ENCODE results near the gene ELMOD1.
A peak's percentile ranks its signal among the peaks of the same experiment; 100 is the strongest.

ELMOD1 gene

GRCh38 chr11:107587306-107587979, 3.5 kb upstream of the ELMOD1 start:
- DNase-seq: no peak

DNA sequence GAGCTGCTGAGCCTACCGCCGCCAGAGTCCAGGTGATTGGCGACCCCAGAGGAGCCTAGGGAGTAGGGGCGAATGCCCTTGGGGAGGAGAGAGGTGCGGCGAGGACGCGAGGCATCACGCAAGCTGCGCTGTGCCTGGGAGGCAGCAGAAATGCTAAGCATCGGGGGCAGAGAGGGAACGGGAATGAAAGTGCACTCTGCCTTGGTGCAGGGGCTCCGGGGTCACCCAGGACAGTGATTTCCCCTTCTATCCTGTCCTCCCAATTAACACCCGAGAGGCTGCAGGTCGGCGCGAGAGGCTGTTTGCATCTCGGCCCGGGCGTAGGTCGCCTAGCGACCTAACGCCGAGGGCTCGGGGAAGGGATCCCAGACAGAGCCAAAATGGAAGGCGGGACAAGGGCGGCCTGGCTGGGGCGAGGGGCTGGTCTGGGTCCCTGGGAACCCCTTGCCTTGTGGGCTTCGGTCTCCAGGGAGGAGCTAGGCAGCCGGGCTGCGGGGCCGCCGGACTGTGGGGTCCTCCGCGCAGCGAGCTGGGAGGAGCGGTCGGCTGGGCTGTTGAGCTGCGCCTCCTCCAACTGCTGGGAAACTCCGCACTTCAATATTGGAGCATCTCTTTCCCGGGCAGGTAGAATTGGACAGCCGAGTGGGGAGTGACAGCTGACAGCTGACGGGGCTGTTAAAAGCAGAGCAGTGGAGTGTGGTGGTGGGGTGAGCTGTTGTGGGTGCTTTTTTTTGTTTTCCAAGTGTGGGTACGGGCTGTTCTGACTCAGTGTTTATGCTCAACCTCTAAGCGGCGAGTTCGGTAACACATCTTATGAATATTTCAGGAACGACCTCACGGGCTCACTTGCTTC, 657 bp downstream of the ELMOD1 start:
- peak; percentile 71 for DNase-seq

DNA sequence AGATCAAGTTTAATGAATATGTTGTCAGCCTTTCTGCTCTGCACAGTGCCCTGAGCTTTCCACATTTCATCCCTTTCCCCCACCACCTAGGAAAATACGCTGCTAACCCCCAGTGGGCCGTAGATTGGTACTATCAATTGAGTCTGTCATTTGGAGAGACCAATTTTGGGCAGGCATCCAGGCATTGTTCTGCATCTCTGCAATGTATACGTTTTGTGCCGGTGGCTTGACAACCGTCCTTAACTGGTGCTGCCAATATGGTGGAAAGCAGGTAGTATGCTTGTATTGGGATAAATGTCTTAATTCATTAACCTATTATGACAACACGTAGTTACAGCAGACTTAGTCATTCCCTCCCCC, 1.3 kb downstream of the ELMOD1 start:
- DNase-seq: no peak

- DNase-seq: no peak
Measured at GRCh38 chr11:107592813-107593212, 1.9 kb downstream of the ELMOD1 start.

GRCh38 chr11:107593951-107594350, 3.0 kb downstream of the ELMOD1 start:
- no peak for DNase-seq

- no peak for DNase-seq
Measured at GRCh38 chr11:107594736-107595135, 3.8 kb downstream of the ELMOD1 start.

GRCh38 chr11:107598225-107599139, 7.5 kb downstream of the ELMOD1 start:
- DNase-seq: no peak

DNA sequence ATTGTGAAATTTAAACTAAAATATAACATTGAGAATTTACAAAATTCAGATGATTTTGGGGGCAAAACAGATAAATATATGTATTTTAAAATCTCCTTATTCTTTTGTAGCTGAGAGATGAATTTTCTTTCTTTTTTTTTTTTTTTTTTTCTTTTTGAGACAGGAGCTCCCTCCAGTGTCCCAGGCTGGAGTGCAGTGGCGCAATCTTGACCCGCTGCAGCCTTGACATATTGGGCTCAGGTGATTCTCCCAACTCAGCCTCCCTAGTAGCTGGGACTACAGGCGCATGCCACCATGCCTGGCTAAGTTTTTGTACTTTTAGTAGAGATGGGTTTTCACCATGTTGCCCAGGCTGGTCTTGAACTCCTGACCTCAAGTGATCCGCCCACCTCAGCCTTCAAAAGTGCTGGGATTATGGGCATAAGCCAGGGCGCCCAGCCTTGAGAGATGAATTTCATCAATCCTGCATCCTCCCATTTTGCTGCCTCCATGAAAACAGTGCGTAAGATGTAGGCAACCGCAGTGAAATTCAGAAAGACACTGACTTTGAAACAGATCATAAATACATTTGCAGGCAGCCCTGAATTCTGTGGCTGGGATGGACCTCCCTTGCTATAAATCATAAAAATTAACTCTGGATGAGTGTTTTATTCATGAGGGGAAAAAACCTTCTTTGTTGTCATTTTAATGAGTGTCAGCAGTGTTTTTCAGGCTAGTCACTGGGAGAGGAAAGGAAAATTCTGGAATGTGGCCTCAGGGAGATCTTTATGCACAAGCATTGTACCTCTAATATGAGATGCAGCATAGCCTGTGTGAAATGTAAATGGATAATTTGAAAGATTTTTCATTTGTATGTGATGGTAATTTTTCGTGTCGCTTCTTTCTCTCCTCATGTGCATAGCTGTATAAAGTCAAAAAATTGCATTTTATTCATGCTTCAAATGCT, 14.4 kb downstream of the ELMOD1 start:
- DNase-seq: no peak

- DNase-seq: no peak
Measured at GRCh38 chr11:107606141-107606540, 15.2 kb downstream of the ELMOD1 start.

- no peak for DNase-seq
Measured at GRCh38 chr11:107608809-107609208, 17.9 kb downstream of the ELMOD1 start.

DNA sequence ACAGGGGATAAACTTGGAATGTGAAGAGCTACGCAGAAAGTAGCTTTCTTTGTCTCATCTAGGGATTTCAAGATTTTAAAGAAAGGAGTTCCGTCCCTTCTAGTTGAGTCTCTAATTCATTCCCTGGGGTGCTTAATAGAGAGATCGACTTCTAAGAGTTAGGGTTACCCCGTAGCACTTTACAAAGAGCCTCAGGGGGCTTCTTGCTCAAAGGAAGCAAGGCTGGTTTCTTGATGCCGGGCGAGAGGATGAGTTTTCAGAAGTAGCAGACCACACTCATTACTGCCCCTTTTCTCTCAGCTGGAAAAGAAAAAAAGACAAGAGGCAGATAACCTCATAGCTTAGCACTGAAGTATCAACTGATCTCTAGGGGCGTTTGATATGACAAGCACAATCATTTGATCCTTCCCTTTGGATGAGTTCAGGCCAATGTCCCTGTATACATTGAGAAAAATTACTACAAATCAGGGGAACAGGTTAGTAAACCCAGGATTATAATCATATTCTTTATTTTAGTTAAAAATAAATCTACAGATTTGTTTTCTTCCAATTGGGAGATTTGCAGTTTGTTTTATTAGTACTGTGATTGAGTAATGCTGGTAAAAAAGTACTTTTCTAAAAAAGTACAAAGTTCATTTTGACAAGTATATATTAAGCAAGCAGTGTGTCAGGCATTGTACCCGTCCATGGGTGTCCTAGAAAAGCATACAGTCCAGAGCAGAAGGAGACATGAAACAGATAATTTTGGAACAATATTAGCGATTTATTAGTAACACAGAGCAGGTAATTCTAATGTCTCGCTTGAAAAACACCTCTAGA, 18.7 kb downstream of the ELMOD1 start:
- no peak for DNase-seq

DNA sequence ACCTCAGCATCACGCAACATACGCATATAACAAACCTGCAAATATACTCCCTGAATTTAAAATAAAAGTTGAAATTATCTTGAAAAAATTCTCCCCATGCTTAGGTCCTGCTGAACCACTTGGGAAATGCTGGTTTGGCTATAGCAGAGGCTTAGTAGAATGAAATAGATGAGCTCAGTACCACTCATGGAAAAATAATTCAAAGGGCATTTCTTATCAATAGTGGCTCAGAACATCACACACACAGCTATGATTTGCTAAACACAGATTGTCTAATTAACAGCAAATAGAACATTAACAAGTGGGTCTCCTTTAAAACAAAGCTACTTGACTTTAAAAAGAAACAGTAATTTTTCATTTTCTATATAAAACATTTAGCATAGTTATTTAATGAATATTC, 21.5 kb downstream of the ELMOD1 start:
- no peak for DNase-seq

GRCh38 chr11:107619926-107620325, 29.0 kb downstream of the ELMOD1 start:
- no peak for DNase-seq

DNA sequence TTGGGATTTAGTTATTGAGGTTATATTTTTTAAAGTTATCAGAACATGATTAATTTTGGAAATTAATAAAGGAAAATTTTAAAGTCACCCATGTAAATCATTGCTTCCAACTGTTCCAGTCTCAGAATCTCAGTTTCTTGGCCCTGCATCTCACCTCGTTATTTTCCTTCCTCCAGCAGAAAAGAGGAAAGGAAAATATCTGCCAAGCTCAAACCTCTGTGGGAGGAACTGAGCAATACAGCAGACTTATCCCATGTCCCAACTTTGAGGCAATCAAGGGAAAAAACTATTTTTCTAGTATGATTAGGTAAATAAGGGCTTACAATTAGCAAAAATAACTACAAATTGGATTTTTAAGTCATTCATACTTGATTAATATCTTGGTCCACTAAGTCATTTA, 30.1 kb downstream of the ELMOD1 start:
- DNase-seq: no peak

- no peak for DNase-seq
Measured at GRCh38 chr11:107623183-107623582, 32.2 kb downstream of the ELMOD1 start.

DNA sequence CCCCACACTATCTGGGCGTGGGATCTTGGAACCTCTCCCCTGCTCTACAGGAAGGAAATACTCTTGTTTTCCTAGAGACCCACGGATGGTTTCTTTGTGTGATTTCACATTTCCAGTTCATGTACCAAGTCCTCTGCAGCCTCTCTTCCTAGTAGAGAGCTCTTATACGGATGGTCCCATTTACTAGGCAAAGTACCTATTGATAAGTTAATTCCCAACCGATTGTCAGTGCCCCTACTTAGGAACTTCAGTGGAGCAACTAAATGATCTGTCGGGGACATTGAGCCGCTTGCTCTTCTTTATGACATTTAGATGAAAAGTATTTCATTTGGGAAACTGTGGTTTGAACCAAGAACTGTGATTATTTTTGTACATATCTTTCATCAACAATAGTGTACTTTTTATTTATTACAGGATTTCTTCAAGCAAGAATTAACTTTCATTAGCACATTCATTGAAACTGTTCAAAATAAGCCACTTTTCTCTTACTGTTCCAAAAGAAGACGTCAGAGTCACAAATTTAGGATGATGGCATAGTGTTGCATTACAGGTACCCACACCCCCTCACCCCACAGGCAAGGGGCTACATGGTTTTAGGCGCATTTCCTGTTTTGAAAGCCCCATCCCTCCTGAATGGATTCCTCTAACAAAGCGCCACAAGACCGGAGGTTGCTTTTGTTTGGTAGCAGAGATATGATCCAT, 34.2 kb downstream of the ELMOD1 start:
- no peak for DNase-seq

DNA sequence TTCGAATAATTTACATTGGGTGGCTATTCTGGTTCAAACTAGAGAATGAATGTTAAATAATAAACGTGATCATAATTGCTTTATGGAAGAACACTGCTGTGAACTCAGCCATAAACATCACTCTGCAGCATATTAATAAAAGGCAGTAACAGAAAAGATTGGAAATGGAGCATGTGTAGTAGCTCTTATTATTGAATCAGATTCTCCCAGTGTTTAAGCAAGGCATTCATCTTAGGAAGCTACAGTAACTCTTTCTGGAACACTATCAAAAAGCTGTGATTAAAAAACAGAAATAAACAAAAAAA, 34.7 kb downstream of the ELMOD1 start:
- DNase-seq: no peak

DNA sequence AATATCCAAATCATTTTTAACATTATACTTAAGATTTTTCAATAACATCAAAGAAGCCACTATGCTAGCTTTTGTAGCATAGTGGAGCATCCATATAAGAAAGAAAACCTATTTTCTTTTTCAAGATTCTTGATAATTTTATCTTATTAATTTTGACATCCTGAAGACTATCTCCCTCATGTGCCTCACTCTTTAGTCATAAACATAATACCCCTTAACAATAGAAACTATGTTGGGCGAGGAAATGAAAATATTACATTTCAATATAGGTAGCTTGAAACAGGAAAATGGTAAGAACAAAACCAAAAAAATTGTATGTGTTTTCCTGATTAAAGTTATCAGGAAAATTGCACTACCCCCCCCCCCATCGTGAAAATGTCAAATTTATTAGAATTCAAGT, 40.1 kb downstream of the ELMOD1 start:
- DNase-seq: no peak

DNA sequence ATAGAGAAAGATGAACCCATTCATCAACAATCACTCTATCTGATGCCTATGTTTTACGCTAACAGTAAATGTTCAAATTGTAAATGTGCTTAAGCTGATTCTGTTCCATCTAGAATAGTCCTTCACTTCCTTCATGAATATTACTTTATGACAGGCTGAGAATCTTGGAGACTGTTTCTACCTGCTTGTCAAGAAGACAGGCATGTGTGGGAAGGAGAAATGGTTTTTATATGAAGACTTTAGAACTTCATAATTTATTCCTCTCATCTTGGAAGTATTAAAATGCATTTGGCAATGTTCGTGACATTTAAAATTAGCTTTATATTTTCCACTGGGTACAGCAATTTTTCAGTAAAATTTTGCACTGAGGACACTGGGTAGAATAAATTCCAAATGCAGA, 41.0 kb downstream of the ELMOD1 start:
- DNase-seq: no peak

DNA sequence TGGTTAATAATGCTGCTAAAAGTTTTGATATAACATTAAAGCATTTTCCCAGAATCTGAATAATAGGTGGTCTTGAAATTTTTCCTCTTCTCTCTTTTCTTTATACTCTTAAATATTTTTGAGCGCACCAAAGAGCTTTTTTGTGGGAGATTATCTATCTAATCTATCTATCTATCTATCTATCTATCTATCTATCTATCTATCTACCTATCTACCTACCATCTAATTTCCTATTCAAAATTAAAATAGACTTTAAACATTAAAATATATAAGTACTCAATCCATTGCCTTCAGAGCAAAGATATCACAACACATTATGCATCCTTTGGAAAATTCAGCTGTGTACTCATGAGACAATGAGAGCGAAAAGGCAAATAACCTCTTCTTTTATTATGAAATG, 55.8 kb downstream of the ELMOD1 start:
- DNase-seq: no peak

GRCh38 chr11:107648242-107648641, 57.3 kb downstream of the ELMOD1 start:
- DNase-seq: no peak
